ENCODE measurements around the gene PGAP3. TPM values are rescaled to one million over a fixed set of nuclear protein-coding genes. Genes with fewer than 3 reads are reported as not detected.
A peak's percentile ranks its signal among the peaks of the same experiment; 100 is the strongest.
"Not testable (repeated sequence)": the region's sequence is repeated elsewhere in the genome, so short reads cannot be mapped to it uniquely, and the experiment has no call there.

The PGAP3 gene
- total and polyA plus RNA-seq, 8 donors: 17.2 to 46.5 (median 39.5) TPM

DNA sequence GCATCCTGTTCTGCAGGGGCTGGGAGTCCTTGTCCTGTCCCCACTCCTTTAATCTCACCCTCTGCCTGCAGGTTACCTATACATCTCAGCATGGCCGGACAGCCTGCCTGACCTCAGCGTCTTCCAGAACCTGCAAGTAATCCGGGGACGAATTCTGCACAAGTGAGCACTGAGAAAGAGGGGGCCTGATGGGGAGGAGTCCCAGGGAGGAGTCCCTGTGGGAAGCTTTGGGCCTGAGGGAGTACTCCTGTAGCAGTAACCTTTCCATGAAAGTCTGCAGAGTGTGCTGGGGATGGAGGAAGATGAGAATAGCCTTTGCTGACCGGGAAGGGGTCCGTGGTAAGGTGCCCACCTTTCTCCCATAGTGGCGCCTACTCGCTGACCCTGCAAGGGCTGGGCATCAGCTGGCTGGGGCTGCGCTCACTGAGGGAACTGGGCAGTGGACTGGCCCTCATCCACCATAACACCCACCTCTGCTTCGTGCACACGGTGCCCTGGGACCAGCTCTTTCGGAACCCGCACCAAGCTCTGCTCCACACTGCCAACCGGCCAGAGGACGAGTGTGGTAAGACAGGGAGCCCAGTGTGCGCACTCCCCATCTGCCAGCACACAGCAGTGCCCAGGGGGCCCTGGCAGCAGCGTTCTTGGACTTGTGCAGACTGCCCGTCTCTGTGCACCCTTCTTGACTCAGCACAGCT lies 27.7 kb upstream of the PGAP3 start:
- ATAC-seq: no peak
- peaks cover 0 to 63% of the 10 kb centered on the region in 2 donors for H3K36me3 ChIP-seq

DNA sequence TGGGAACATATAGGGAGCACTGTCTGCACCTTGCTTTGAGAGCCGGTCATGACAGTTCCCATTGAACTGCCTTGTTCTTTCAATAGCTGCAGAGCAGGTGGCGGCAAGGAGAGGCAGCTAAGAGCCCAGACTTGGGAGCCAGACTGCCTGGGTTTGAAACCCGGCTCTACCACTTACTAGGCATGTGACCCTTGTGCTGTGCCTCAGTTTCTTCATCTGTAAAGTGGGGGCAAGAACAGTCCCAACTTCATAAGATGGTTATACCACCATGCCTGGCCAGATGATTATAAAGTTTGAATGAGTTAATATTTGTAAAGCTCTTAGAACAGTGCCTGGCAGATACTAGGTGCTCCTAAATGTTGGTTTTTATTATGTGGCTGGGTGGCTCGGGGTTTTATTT lies 26.4 kb upstream of the PGAP3 start:
- H3K4me1 ChIP-seq: no peaks in the 10 kb centered on the region
- TF ChIP-seq, protein P1, sequence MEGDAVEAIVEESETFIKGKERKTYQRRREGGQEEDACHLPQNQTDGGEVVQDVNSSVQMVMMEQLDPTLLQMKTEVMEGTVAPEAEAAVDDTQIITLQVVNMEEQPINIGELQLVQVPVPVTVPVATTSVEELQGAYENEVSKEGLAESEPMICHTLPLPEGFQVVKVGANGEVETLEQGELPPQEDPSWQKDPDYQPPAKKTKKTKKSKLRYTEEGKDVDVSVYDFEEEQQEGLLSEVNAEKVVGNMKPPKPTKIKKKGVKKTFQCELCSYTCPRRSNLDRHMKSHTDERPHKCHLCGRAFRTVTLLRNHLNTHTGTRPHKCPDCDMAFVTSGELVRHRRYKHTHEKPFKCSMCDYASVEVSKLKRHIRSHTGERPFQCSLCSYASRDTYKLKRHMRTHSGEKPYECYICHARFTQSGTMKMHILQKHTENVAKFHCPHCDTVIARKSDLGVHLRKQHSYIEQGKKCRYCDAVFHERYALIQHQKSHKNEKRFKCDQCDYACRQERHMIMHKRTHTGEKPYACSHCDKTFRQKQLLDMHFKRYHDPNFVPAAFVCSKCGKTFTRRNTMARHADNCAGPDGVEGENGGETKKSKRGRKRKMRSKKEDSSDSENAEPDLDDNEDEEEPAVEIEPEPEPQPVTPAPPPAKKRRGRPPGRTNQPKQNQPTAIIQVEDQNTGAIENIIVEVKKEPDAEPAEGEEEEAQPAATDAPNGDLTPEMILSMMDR (IDR thresholded peaks at IDR 0.05): no peak
- peaks cover 0 to 69% of the 10 kb centered on the region in 2 donors for H3K36me3 ChIP-seq
- DNase-seq (peak in 1 of 4 donors; percentile 5), ATAC-seq (no peak)
- no peaks in the 10 kb centered on the region for H3K27me3 ChIP-seq
- intact Hi-C loops (cut with DNase I): no loop called here
- no peak overlapping the region for H3K4me3 ChIP-seq
- H3K9me3 ChIP-seq: no peaks in the 10 kb centered on the region
- H3K27ac ChIP-seq: no peak overlapping the region

More for the DNA sequence above, 27.7 kb upstream of the PGAP3 start:
- no peak overlapping the region for H3K4me3 ChIP-seq
- no peak overlapping the region for H3K27ac ChIP-seq
- no peaks in the 10 kb centered on the region for H3K4me1 ChIP-seq
- H3K9me3 ChIP-seq: no peaks in the 10 kb centered on the region
- peak in 1 of 4 donors; percentile 50 for DNase-seq
- no peaks in the 10 kb centered on the region for H3K27me3 ChIP-seq
- TF ChIP-seq, protein P1 (IDR thresholded peaks at IDR 0.05): no peak
- intact Hi-C loops (cut with DNase I): no loop called here

DNA sequence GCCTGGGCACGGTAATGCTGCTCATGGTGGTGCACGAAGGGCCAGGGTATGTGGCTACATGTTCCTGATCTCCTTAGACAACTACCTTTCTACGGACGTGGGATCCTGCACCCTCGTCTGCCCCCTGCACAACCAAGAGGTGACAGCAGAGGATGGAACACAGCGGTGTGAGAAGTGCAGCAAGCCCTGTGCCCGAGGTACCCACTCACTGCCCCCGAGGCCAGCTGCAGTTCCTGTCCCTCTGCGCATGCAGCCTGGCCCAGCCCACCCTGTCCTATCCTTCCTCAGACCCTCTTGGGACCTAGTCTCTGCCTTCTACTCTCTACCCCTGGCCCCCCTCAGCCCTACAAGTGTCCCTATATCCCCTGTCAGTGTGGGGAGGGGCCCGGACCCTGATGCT lies 24.0 kb upstream of the PGAP3 start:
- H3K9me3 ChIP-seq: no peaks in the 10 kb centered on the region
- no peaks in the 10 kb centered on the region for H3K27me3 ChIP-seq
- H3K36me3 ChIP-seq: peaks cover 0 to 72% of the 10 kb centered on the region in 2 donors
- H3K4me1 ChIP-seq: no peaks in the 10 kb centered on the region
- H3K4me3 ChIP-seq: no peak overlapping the region
- TF ChIP-seq, protein P1 (IDR thresholded peaks at IDR 0.05): no peak
- DNase-seq (peak in 1 of 4 donors; percentile 51), ATAC-seq (no peak)
- intact Hi-C loops (cut with DNase I): no loop called here
- H3K27ac ChIP-seq: no peak overlapping the region

DNA sequence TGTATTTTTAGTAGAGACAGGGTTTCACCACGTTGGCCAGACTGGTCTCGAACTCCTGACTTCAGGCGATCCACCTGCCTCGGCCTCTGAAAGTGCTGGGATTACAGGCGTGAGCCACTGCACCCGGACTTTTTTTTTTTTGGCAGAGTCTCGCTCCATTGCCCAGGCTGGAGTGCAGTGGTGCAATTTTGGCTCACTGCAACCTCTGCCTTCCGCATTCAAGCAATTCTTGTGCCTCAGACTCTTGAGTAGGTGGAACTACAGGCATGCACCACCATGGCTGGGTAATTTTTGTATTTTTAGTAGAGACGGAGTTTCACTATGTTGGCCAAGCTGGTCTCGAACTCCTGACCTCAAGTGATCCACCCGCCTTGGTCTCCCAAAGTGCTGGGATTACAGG lies 23.2 kb upstream of the PGAP3 start:
- DNase-seq: peak in 1 of 4 donors; percentile 8
- H3K4me3 ChIP-seq; H3K27ac ChIP-seq; H3K27me3 ChIP-seq; intact Hi-C loops (cut with DNase I); ATAC-seq; H3K4me1 ChIP-seq; H3K9me3 ChIP-seq: not testable (repeated sequence)
- H3K36me3 ChIP-seq: peaks cover 0 to 67% of the 10 kb centered on the region in 2 donors

DNA sequence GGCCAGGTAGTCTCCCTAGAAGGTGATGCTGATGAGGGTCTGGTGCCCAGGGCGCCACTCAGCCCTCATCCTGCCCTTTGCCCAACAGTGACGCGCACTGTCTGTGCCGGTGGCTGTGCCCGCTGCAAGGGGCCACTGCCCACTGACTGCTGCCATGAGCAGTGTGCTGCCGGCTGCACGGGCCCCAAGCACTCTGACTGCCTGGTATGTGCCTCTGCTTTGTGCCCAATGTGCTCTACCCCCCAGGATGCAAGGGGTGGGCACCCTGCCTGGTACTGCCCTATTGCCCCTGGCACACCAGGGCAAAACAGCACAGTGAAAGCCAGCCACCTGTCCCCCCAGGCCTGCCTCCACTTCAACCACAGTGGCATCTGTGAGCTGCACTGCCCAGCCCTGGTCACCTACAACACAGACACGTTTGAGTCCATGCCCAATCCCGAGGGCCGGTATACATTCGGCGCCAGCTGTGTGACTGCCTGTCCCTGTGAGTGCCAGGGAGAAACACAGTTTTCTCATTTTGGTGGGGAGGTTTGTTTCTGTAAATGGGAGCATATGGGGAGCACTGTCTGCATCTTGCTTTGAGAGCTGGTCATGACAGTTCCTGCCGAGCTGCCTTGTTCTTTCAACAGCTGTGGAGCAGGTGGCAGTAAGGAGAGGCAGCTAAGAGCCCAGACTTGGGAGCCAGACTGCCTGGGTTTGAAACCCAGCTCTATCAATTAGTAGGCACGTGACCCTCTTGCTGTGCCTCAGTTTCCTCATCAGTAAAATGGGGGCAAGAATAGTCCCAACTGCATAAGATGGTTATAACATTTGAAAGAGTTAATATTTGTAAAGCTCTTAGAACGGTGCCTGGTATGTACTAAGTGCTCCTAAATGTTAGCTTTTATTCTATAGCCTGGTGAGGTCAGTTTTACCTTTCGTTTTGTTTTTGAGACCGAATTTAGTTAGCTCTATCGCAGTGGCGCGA lies 22.4 kb upstream of the PGAP3 start:
- H3K9me3 ChIP-seq: no peaks in the 10 kb centered on the region
- peaks cover 0 to 60% of the 10 kb centered on the region in 2 donors for H3K36me3 ChIP-seq
- no peaks in the 10 kb centered on the region for H3K27me3 ChIP-seq
- intact Hi-C loops (cut with DNase I): no loop called here
- no peak overlapping the region for H3K4me3 ChIP-seq
- no peak overlapping the region for H3K27ac ChIP-seq
- DNase-seq: peak in 1 of 4 donors; percentile 67
- no peak for ATAC-seq
- peaks cover 2 to 3% of the 10 kb centered on the region in 2 donors for H3K4me1 ChIP-seq
- TF ChIP-seq, protein P1 (IDR thresholded peaks at IDR 0.05): no peak

Data from left lung (tissue), 10 donors.